Psoas muscle (tissue), 8 donors: Measurements from ENCODE around the gene MMP24. TPM values are rescaled to one million over a fixed set of nuclear protein-coding genes. Genes with fewer than 3 reads are reported as not detected.

Experiments used
- ATAC-seq, 4 donors: fragments of 200-7000 bp; cut with Tn5 transposase; one replicate each; pipeline ENCODE4 v1.9.1; 2020; ENCODE audit warnings: moderate library complexity in 3 of 4, mild to moderate bottlenecking in 2 of 4
- DNase-seq, 2 donors: peaks; one replicate each; pipeline ENCODE4 v3.0.0-alpha.2; 2020
- H3K27ac ChIP-seq: fragments of 200-600 bp; one replicate; pipeline ENCODE4 v1.8.0; 2022
- H3K27me3 ChIP-seq, 3 donors: fragments of 200-600 bp in 1 of 3; one replicate each; pipeline versions ENCODE4 v1.6.1 to v1.8.0; 2013 to 2022; ENCODE audit warnings: low read length in 2 of 3, mild to moderate bottlenecking in 2 of 3, moderate library complexity in 1 of 3; ENCODE audit not compliant: insufficient read depth in 3 of 3
- H3K36me3 ChIP-seq, 2 donors: fragments of 200-600 bp in 1 of 2; one replicate each; pipeline versions ENCODE4 v1.6.1 to v1.8.0; 2013 to 2022; ENCODE audit warnings: low read depth in 1 of 2, mild to moderate bottlenecking in 1 of 2, moderate library complexity in 1 of 2; ENCODE audit not compliant: insufficient read depth in 1 of 2
- H3K4me1 ChIP-seq: fragments of 200-600 bp; one replicate; pipeline ENCODE4 v1.8.0; 2022
- H3K4me3 ChIP-seq: fragments of 200-600 bp; one replicate; pipeline ENCODE4 v1.8.0; 2022; ENCODE audit warnings: mild to moderate bottlenecking
- H3K9me3 ChIP-seq: fragments of 200-600 bp; one replicate; pipeline ENCODE4 v1.8.0; 2022
- CTCF ChIP-seq: fragments of 200-600 bp; IDR thresholded peaks from one replicate; pipeline ENCODE4 v1.8.0; 2022; ENCODE audit warnings: antibody characterized with exemption
- WGBS, 3 donors: extraction: QIAGEN DNeasy Blood & Tissue Kit; methylation state at CpG; one replicate each; pipeline versions ENCODE4 v1.1.6 to v1.1.7; 2013; 5-methylcytosine and 5-hydroxymethylcytosine counted together
- intact Hi-C, 2 donors: fragments of 100-400 bp; cut with DNase I; formaldehyde crosslinking; loops; one replicate each; pipeline versions ENCODE4 v1.11.0 to v1.14.2; 2022
- polyA plus RNA-seq, 3 donors: library from polyadenylated mRNA; stranded (reverse); fragments of 200-250 nt; gene quantifications; one replicate each; pipeline ENCODE4 v1.2.3, GENCODE V29; 2013
- total RNA-seq, 4 donors: library from RNA; stranded (reverse); fragmentation: NEBNext Ultra II Directional in 2 of 4; extraction: Animal tissue kit (Norgen Biotek cat#: 25700) in 2 of 4; gene quantifications; one replicate each; pipeline versions ENCODE4 v1.2.1 to v1.2.4, GENCODE V29; 2021 to 2023
- donor health status: healthy with polysubstance abuse.
- donor health status: DM: no; HTN: no; CAD: no; lungs with moderate emphysema.
- donor health status: Bipolar disorder and iron deficiency.
- donor health status: healthy.
- donor health status: DM: yes; HTN: yes; CAD: no.
- donor health status: DM: no; HTN: no; CAD: no.
- donor health status: DM: no; HTN: no; CAD: no.
- donor health status: DM: yes; HTN: yes; CAD: no.

The MMP24 gene
- total and polyA plus RNA-seq, 7 donors: 0.01 to 0.27 (median 0.12) TPM; not detected in 1

- no peaks in the 10 kb centered on the region for H3K9me3 ChIP-seq
Measured at GRCh38 chr20:35288325-35289060, 62.0 kb downstream of the MMP24 start.

GRCh38 chr20:35290186-35290886 lies 63.8 kb downstream of the MMP24 start:
- Histone ChIP-seq H3K36me3 (no peaks in the 10 kb centered on the region), H3K4me1 (peaks cover under 1% of the 10 kb centered on the region), H3K9me3 (no peaks in the 10 kb centered on the region), H3K4me3 (no peak overlapping the region), H3K27ac (no peak overlapping the region), H3K27me3 (peaks cover 0 to 21% (median 4%) of the 10 kb centered on the region in 3 donors)
- intact Hi-C loops: no loop called here
- DNase-seq (no peak), ATAC-seq (no peak)
- 54 to 67% (median 58%) methylated on average over 7 of the region's 7 CpGs for WGBS, 3 donors
- TF ChIP-seq CTCF: no peak

More at GRCh38 chr20:35288325-35289060, 62.0 kb downstream of the MMP24 start:
- H3K27ac ChIP-seq: no peak overlapping the region
- intact Hi-C loops: loop anchor here in 1 of 2 donors (5.0 kb wide), 1 partner anchor 164 kb away; no protein-coding TSS in a partner anchor
- no peaks in the 10 kb centered on the region for H3K36me3 ChIP-seq
- peaks cover 5% of the 10 kb centered on the region for H3K4me1 ChIP-seq
- no peak for ATAC-seq
- no peak overlapping the region for H3K4me3 ChIP-seq
- no peak for TF ChIP-seq CTCF
- peaks cover 0 to 13% (median 2%) of the 10 kb centered on the region in 3 donors for H3K27me3 ChIP-seq
- 78 to 82% (median 80%) methylated on average over 19 of the region's 19 CpGs for WGBS, 3 donors
- DNase-seq: peak in 1 of 2 donors; percentile 40

- H3K27ac ChIP-seq: no peak overlapping the region
- no peak overlapping the region for H3K4me3 ChIP-seq
- intact Hi-C loops: no loop called here
- no peak for TF ChIP-seq CTCF
- H3K4me1 ChIP-seq: no peaks in the 10 kb centered on the region
- no peak for DNase-seq
- WGBS, 3 donors: 71 to 80% (median 75%) methylated on average over 7 of the region's 7 CpGs
- no peaks in the 10 kb centered on the region for H3K36me3 ChIP-seq
- peaks cover 0 to 21% (median 4%) of the 10 kb centered on the region in 3 donors for H3K27me3 ChIP-seq
- no peaks in the 10 kb centered on the region for H3K9me3 ChIP-seq
- ATAC-seq: no peak
Measured at GRCh38 chr20:35290887-35291417, 64.5 kb downstream of the MMP24 start.

GRCh38 chr20:35291654-35292503 lies 65.4 kb downstream of the MMP24 start, which contains the start of gene FAM83C:
Gene FAM83C (minus strand): TSS chr20:35292425. CDS start chr20:35292304, 121 bp downstream.
- no peak for TF ChIP-seq CTCF
- no peak within 1 kb of the TSS for H3K4me3 ChIP-seq
- no peaks in the 10 kb centered on the region for H3K36me3 ChIP-seq
- H3K9me3 ChIP-seq: no peaks in the 10 kb centered on the region
- H3K4me1 ChIP-seq: no peaks in the 10 kb centered on the region
- intact Hi-C loops: no loop called here
- no peak for ATAC-seq
- peaks cover 0 to 25% (median 4%) of the 10 kb centered on the region in 3 donors for H3K27me3 ChIP-seq
- no peak within 1 kb of the TSS for H3K27ac ChIP-seq
- no peak for DNase-seq
- 77 to 86% (median 79%) methylated on average over 34 to 40 of the region's 40 CpGs for WGBS, 3 donors
